Measurements from ENCODE around the gene NCKAP5.

The NCKAP5 gene

DNA sequence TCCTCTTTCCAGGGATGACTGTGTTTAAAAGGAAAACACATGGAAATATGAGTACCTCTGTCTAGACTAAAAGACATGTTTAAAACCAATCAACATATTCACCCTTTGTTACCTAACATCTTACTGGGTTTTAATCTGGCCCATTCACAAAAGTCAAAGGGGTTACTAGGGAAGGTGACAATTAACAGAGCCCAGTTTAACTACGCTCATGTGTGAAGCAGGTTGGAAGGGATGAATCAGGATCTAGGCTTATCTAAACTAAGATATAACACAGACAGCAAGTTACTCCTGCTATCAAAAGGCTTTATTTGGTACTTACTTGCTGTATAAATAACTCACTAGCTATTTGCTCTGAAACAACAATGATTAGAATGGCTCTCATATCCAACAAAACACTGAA lies 337.0 kb downstream of the NCKAP5 start:
- H3K23ac ChIP-seq (ENCODE audit: low read length in 2 of 2) = no peak overlapping the region
- DNase-seq = no peak

GRCh38 chr2:133229974-133230373 lies 338.3 kb downstream of the NCKAP5 start:
- Histone ChIP-seq H2BK120ac (ENCODE audit: low read depth, low read length) (no peak overlapping the region), H3K27me3 (ENCODE audit: control insufficient read depth in 1 of 2, insufficient read depth in 1 of 2, low read length in 2 of 2) (no peaks in the 10 kb centered on the region), H3K36me3 (ENCODE audit: control insufficient read depth in 1 of 2, insufficient read depth in 2 of 2, low read depth in 1 of 2, low read length in 2 of 2) (no peaks in the 10 kb centered on the region), H2BK15ac (ENCODE audit: low read depth, poor library complexity, severe bottlenecking) (no peak overlapping the region), H3K9me3 (ENCODE audit: control insufficient read depth, low read length) (no peaks in the 10 kb centered on the region), H3K4me3 (ENCODE audit: insufficient read depth in 1 of 2, low read depth in 1 of 2, low read length in 2 of 2) (no peak overlapping the region), H4K8ac (ENCODE audit: low read length) (no peak overlapping the region), H4K91ac (ENCODE audit: low read length) (no peak overlapping the region), H3K18ac (ENCODE audit: low read depth in 1 of 2, low read length in 2 of 2) (no peak overlapping the region), H2BK5ac (ENCODE audit: low read depth, low read length, poor library complexity, severe bottlenecking) (no peak overlapping the region), H2AK5ac (ENCODE audit: low read length, severe bottlenecking) (no peak overlapping the region), H2BK12ac (ENCODE audit: low read length in 2 of 2) (no peak overlapping the region), H3K27ac (ENCODE audit: low read length, poor library complexity, severe bottlenecking) (no peak overlapping the region), H3K4me1 (ENCODE audit: control insufficient read depth, insufficient read depth, low read depth, low read length) (no peaks in the 10 kb centered on the region), H3K4me2 (ENCODE audit: low read length, poor library complexity, severe bottlenecking) (no peak overlapping the region), H2AFZ (ENCODE audit: low read depth, low read length) (no peak overlapping the region), H3K79me1 (replicated peaks; ENCODE audit: low read length, poor library complexity, severe bottlenecking) (peaks cover 1% of the 10 kb centered on the region), H3K9ac (ENCODE audit: low read length) (no peak overlapping the region), H3K14ac (ENCODE audit: low read length in 2 of 2) (no peak overlapping the region), H3K4ac (ENCODE audit: low read depth in 1 of 2, low read length in 2 of 2) (no peak overlapping the region), H3K23ac (ENCODE audit: low read length in 2 of 2) (no peak overlapping the region)
- DNase-seq = no peak
- WGBS = no CpG with 5 or more reads among the region's 1 CpG

More for the DNA sequence above, 337.0 kb downstream of the NCKAP5 start:
- H2AK5ac ChIP-seq (ENCODE audit: low read length, severe bottlenecking) = no peak overlapping the region
- no peak overlapping the region for H3K27ac ChIP-seq (ENCODE audit: low read length, poor library complexity, severe bottlenecking)
- H2AFZ ChIP-seq (ENCODE audit: low read depth, low read length) = no peak overlapping the region
- no peak overlapping the region for H2BK12ac ChIP-seq (ENCODE audit: low read length in 2 of 2)
- WGBS = no CpG with 5 or more reads among the region's 1 CpG
- no peak overlapping the region for H3K9ac ChIP-seq (ENCODE audit: low read length)
- H4K91ac ChIP-seq (ENCODE audit: low read length) = no peak overlapping the region
- no peak overlapping the region for H3K4ac ChIP-seq (ENCODE audit: low read depth in 1 of 2, low read length in 2 of 2)
- H4K8ac ChIP-seq (ENCODE audit: low read length) = no peak overlapping the region
- no peaks in the 10 kb centered on the region for H3K9me3 ChIP-seq (ENCODE audit: control insufficient read depth, low read length)
- no peak overlapping the region for H3K4me3 ChIP-seq (ENCODE audit: insufficient read depth in 1 of 2, low read depth in 1 of 2, low read length in 2 of 2)
- no peak overlapping the region for H3K14ac ChIP-seq (ENCODE audit: low read length in 2 of 2)
- no peaks in the 10 kb centered on the region for H3K36me3 ChIP-seq (ENCODE audit: control insufficient read depth in 1 of 2, insufficient read depth in 2 of 2, low read depth in 1 of 2, low read length in 2 of 2)
- no peaks in the 10 kb centered on the region for H3K4me1 ChIP-seq (ENCODE audit: control insufficient read depth, insufficient read depth, low read depth, low read length)
- no peak overlapping the region for H2BK5ac ChIP-seq (ENCODE audit: low read depth, low read length, poor library complexity, severe bottlenecking)
- H2BK15ac ChIP-seq (ENCODE audit: low read depth, poor library complexity, severe bottlenecking) = no peak overlapping the region
- no peaks in the 10 kb centered on the region for H3K27me3 ChIP-seq (ENCODE audit: control insufficient read depth in 1 of 2, insufficient read depth in 1 of 2, low read length in 2 of 2)
- H3K18ac ChIP-seq (ENCODE audit: low read depth in 1 of 2, low read length in 2 of 2) = no peak overlapping the region
- peaks cover 3% of the 10 kb centered on the region for H3K79me1 ChIP-seq (replicated peaks; ENCODE audit: low read length, poor library complexity, severe bottlenecking)
- H2BK120ac ChIP-seq (ENCODE audit: low read depth, low read length) = no peak overlapping the region
- H3K4me2 ChIP-seq (ENCODE audit: low read length, poor library complexity, severe bottlenecking) = no peak overlapping the region

DNA sequence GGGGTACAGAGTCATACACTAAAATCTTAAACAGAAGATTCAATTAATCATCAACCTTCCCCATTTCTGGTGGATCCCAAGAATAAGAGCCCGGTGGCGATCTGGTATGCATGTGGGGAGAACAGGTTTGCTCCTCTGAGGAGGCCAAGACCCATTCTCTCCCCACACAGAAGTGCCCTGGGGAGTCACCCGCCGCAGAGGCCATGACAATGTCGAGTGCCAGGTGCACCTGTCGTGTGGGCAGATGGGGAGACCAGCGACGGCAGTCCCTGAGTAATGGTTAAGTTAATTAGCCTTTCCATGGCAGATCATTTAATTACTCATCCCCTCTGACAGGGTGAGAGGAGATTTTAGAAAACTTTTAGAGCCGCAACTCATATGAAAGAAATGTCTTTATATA lies 345.0 kb downstream of the NCKAP5 start:
- Histone ChIP-seq H3K27ac (ENCODE audit: low read length, poor library complexity, severe bottlenecking) (no peak overlapping the region), H2BK15ac (ENCODE audit: low read depth, poor library complexity, severe bottlenecking) (no peak overlapping the region), H3K14ac (ENCODE audit: low read length in 2 of 2) (no peak overlapping the region), H2AK5ac (ENCODE audit: low read length, severe bottlenecking) (no peak overlapping the region), H3K23ac (ENCODE audit: low read length in 2 of 2) (no peak overlapping the region), H2BK12ac (ENCODE audit: low read length in 2 of 2) (no peak overlapping the region), H3K4ac (ENCODE audit: low read depth in 1 of 2, low read length in 2 of 2) (no peak overlapping the region), H3K27me3 (ENCODE audit: control insufficient read depth in 1 of 2, insufficient read depth in 1 of 2, low read length in 2 of 2) (no peaks in the 10 kb centered on the region), H2BK5ac (ENCODE audit: low read depth, low read length, poor library complexity, severe bottlenecking) (no peak overlapping the region), H3K36me3 (ENCODE audit: control insufficient read depth in 1 of 2, insufficient read depth in 2 of 2, low read depth in 1 of 2, low read length in 2 of 2) (no peaks in the 10 kb centered on the region), H3K9me3 (ENCODE audit: control insufficient read depth, low read length) (no peaks in the 10 kb centered on the region), H2AFZ (ENCODE audit: low read depth, low read length) (no peak overlapping the region), H3K4me1 (ENCODE audit: control insufficient read depth, insufficient read depth, low read depth, low read length) (no peaks in the 10 kb centered on the region), H4K91ac (ENCODE audit: low read length) (no peak overlapping the region), H3K4me2 (ENCODE audit: low read length, poor library complexity, severe bottlenecking) (no peak overlapping the region), H2BK120ac (ENCODE audit: low read depth, low read length) (no peak overlapping the region), H3K79me1 (replicated peaks; ENCODE audit: low read length, poor library complexity, severe bottlenecking) (peaks cover 5% of the 10 kb centered on the region), H3K4me3 (ENCODE audit: insufficient read depth in 1 of 2, low read depth in 1 of 2, low read length in 2 of 2) (no peak overlapping the region), H3K9ac (ENCODE audit: low read length) (no peak overlapping the region), H4K8ac (ENCODE audit: low read length) (no peak overlapping the region), H3K18ac (ENCODE audit: low read depth in 1 of 2, low read length in 2 of 2) (no peak overlapping the region)
- DNase-seq = no peak
- 68% methylated on average over 6 of the region's 9 CpGs for WGBS

- H2BK120ac ChIP-seq (ENCODE audit: low read depth, low read length) = no peak overlapping the region
- H3K79me1 ChIP-seq (replicated peaks; ENCODE audit: low read length, poor library complexity, severe bottlenecking) = peaks cover 5% of the 10 kb centered on the region
- no CpG with 5 or more reads among the region's 3 CpGs for WGBS
- H2AFZ ChIP-seq (ENCODE audit: low read depth, low read length) = no peak overlapping the region
- H3K23ac ChIP-seq (ENCODE audit: low read length in 2 of 2) = no peak overlapping the region
- H3K4me2 ChIP-seq (ENCODE audit: low read length, poor library complexity, severe bottlenecking) = no peak overlapping the region
- H2BK15ac ChIP-seq (ENCODE audit: low read depth, poor library complexity, severe bottlenecking) = no peak overlapping the region
- H4K8ac ChIP-seq (ENCODE audit: low read length) = no peak overlapping the region
- H3K27ac ChIP-seq (ENCODE audit: low read length, poor library complexity, severe bottlenecking) = no peak overlapping the region
- no peak overlapping the region for H3K4me3 ChIP-seq (ENCODE audit: insufficient read depth in 1 of 2, low read depth in 1 of 2, low read length in 2 of 2)
- H3K36me3 ChIP-seq (ENCODE audit: control insufficient read depth in 1 of 2, insufficient read depth in 2 of 2, low read depth in 1 of 2, low read length in 2 of 2) = no peaks in the 10 kb centered on the region
- no peaks in the 10 kb centered on the region for H3K27me3 ChIP-seq (ENCODE audit: control insufficient read depth in 1 of 2, insufficient read depth in 1 of 2, low read length in 2 of 2)
- no peak overlapping the region for H2BK12ac ChIP-seq (ENCODE audit: low read length in 2 of 2)
- DNase-seq = no peak
- H2AK5ac ChIP-seq (ENCODE audit: low read length, severe bottlenecking) = no peak overlapping the region
- H3K9me3 ChIP-seq (ENCODE audit: control insufficient read depth, low read length) = no peaks in the 10 kb centered on the region
- no peak overlapping the region for H3K18ac ChIP-seq (ENCODE audit: low read depth in 1 of 2, low read length in 2 of 2)
- H3K14ac ChIP-seq (ENCODE audit: low read length in 2 of 2) = no peak overlapping the region
- no peak overlapping the region for H3K4ac ChIP-seq (ENCODE audit: low read depth in 1 of 2, low read length in 2 of 2)
- no peak overlapping the region for H4K91ac ChIP-seq (ENCODE audit: low read length)
- H2BK5ac ChIP-seq (ENCODE audit: low read depth, low read length, poor library complexity, severe bottlenecking) = no peak overlapping the region
- H3K9ac ChIP-seq (ENCODE audit: low read length) = no peak overlapping the region
- H3K4me1 ChIP-seq (ENCODE audit: control insufficient read depth, insufficient read depth, low read depth, low read length) = no peaks in the 10 kb centered on the region
Measured at GRCh38 chr2:133221398-133221797, 346.9 kb downstream of the NCKAP5 start.
